Measurements from ENCODE around the gene PEX16.

PEX16 gene

DNA sequence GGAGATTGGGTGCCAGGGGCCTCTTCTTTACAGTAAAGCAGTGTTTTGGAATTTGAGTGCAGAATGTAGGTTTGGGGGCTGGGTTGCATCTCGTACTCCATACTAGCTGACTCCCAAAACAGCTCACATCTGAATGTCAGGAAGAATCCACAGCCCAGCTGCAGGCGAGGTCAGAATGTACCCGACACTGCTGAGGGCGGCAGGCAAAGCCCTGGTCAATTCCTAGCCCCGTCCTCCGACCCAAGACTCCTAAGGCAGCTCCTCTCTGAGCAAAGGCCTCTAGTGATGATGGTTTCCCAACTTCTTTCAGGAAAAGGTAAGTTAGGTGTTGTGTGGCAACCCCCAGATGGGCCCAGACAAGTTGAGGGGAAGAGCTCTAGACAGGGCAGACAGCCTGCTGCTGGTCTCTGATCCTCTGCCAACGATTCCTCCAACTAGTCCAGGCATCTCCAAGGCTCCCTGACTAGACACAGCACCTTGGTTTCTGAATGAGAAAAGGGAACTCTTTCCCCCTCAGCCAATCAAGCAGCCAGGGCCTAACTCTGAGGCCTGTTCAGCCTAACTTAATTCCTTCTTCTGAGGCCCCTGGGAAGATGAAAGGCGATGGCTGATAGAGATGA is 13.4 kb upstream of the PEX16 start:
- DNase-seq (ENCODE audit: low read depth in 2 of 2) = no peak

DNA sequence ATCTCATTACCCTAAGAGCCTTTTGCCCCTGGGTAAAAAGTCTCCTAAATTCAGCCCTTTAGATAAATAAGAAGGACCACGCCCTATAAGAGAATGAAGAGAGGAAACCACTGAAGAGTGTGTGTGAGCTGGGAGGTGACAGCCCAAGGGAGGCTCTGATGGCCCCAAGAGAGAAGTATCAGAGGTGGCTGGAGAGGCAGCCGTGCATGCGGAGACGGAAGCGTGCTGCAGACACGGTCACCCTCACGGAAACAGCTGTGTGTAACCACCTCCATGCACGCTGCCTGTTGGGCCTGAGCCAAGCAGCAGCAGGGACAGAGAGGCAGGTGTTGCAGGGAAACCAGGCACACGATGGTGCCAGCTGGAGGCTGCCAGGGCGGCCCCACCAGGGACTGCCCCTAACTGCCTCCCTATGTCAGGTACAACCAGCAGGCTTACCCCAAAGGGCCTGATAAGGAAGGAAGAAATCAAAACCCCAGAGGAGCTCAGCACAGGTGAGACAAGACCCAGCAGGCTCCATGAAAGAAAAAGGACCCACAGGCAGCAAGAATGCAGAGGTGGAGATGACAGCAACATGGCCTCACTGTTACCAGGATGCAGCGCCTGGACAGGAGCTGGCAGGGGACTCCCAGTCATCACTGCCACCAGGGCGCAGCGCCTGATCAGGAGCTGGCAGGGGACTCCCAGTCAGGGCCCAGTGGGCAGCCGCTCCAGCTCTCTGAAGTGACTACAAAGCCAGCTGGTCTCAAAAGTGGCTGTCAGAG is 12.5 kb upstream of the PEX16 start:
- no peak for DNase-seq (ENCODE audit: low read depth in 2 of 2)

DNA sequence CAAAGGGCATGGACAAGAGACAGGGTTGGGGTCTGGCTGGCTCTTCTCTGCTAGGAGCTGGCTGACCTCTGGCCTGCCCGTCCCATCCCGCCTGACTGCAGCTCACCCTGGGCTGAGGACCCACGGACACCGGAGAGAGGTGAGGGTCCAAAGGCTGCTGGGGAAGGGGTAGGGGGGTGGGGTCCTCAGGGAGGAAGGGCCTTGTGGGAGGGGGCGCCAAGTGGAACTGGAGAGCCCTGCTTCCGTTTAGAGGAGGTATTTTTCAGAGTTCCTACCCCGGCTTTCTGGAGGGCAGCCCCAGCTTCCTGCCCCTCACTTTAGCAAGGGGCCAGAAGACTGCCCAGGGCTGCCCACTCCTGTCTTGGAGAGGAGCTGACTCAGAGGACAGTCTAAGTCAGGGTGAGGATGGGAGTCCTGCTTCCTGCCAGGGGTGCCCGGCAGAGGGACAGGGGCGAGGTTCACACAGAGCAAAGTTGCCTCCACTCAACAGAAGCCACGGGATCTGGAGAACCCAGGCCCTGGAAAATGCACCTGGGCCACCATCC is 11.9 kb upstream of the PEX16 start:
- DNase-seq (ENCODE audit: low read depth in 2 of 2) = no peak

DNA sequence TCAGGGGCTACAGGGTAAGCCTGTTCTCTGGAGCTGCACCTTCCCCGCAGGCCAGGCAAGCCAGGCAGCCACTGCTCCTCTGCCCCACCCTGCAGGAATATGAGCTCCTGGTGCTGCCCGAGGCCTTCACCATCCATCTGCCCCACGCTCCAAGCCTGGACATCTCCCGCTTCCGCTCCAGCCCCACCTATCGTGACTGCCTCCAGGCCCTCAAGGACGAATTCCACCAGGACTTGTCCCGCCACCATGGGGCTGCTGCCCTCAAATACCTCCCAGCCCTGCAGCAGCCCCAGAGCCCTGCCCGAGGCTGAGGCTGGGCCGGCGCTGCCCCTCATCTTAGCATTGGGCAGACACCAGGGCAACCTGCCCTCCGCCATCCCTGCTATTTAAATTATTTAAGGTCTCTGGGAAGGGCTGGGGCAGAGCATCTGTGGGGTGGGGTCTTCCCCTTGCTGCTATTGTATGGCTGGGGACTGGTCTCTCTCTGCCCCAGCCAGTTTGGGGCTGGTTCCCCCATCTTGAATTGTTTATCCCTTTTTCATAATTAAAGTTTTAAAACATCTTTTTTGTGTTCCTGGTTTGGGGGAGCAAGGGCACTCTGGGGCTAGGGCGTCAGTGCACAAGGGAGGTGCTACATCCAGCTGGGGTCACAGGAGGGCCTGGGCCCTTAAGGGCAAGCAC is 11.0 kb upstream of the PEX16 start:
- no peak for DNase-seq (ENCODE audit: low read depth in 2 of 2)

DNA sequence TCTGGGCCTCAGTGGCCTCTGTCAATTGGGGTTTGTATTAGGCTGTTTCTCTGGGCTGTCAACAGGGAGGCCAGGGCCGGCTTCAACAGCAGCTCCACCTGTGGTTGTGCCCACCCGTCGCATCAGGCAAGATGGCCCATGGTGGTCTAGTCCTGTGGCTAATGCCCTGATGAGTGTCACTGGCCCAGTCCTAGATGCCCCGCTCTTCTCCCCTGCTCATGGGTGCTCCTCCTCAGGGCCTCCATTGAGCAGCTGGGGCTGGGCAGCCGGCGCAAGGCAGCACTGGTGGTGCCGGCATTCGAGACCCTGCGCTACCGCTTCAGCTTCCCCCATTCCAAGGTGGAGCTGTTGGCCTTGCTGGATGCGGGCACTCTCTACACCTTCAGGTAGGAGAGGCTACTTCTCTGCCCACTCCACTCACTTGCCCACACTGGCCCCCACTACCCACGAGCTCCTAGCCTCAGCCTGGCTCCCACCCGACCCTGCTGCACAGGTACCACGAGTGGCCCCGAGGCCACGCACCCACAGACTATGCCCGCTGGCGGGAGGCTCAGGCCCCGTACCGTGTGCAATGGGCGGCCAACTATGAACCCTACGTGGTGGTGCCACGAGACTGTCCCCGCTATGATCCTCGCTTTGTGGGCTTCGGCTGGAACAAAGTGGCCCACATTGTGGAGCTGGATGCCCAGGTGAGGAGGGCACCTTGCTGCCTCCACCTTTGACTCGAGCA is 10.2 kb upstream of the PEX16 start:
- no peak for DNase-seq (ENCODE audit: low read depth in 2 of 2)

DNA sequence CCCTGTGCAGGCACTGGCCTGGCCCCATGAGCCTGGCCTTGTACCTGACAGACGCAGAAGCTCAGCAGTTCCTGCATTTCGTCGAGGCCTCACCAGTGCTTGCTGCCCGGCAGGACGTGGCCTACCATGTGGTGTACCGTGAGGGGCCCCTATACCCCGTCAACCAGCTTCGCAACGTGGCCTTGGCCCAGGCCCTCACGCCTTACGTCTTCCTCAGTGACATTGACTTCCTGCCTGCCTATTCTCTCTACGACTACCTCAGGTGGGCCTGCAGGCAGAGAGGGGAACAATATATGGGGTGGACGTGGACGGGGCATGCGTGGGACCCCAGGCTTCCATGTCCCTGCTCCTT is 9.6 kb upstream of the PEX16 start:
- DNase-seq (ENCODE audit: low read depth in 2 of 2) = no peak

DNA sequence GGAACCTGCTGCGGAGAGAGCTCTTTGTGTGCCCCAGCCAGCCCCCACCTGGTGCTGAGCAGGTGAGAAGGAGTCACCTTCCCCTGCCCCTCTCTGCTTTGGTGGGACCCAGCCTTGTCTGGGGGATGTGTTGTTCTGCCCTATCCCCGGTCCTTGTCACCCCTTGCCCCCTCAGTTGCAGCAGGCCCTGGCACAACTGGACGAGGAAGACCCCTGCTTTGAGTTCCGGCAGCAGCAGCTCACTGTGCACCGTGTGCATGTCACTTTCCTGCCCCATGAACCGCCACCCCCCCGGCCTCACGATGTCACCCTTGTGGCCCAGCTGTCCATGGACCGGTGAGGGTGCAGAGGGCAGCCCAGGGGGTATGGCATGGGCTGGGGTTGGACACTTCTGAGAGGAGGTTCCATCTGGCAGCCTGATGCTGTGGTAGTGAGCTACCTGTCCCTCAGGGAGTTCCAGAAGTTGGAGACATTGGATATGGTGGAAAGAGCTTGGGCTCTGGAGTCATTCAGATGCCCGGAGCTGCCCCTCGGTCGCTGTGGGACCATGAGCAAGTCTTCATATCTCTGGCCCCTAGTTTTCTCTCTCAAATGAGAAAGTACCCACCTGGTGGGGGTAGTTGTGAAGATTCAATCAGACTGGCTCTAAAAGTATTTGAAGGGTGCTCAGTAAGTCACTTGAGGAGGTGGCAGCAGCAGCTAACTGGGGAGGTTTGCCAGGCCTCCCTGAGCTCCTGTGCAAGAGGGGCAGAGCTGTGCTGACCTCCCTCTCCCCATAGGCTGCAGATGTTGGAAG is 9.1 kb upstream of the PEX16 start:
- no peak for DNase-seq (ENCODE audit: low read depth in 2 of 2)

DNA sequence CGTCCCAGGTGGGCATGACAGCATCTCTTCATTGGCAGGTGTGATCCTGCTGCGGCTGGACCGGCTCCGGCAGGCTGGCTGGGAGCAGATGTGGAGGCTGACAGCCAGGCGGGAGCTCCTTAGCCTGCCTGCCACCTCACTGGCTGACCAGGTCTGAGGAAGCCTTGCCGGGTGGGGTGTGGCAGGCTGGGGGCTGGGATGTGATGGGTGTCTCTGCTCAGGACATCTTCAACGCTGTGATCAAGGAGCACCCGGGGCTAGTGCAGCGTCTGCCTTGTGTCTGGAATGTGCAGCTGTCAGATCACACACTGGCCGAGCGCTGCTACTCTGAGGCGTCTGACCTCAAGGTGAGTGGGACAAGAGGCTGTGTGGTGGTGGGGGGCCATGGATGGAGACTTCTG is 8.3 kb upstream of the PEX16 start:
- DNase-seq (ENCODE audit: low read depth in 2 of 2) = no peak

DNA sequence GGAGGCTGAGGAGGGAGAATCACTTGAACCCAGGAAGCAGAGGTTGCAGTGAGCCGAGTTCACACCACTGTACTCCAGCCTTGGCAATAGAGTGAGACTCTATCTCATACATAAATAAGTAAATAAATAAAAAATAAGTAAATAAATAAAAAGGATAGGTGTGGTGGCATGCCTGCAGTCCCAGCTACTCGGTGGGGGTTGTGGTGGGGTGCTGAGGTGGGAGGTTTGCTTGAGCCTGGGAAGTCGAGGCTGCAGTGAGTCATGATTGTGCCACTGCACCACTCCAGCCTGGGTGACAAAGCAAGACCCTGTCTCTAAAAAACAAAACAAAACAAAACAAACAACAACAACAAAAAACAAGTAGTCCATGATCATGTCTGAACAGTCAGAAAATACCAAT is 7.9 kb upstream of the PEX16 start:
- no peak for DNase-seq (ENCODE audit: low read depth in 2 of 2)

DNA sequence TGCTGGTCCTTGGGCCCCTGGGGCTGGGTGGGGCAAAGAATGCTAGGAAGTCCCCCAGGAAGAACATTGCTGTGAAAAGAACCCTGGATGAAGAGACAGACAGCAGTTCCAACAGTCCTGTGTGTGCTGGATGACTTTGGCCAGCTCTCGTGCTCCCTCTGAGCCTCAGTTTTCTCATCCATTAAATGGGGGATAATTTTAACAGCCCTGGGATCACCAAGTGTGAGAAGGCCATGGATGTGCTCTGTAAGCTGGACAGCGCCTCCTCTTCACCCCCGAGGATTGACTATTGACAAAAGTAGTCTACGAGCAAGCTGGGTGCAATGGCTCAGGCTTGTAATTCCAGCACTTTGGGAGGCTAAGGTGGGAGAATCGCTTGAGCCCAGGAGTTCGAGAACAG is 7.2 kb upstream of the PEX16 start:
- no peak for DNase-seq (ENCODE audit: low read depth in 2 of 2)

DNA sequence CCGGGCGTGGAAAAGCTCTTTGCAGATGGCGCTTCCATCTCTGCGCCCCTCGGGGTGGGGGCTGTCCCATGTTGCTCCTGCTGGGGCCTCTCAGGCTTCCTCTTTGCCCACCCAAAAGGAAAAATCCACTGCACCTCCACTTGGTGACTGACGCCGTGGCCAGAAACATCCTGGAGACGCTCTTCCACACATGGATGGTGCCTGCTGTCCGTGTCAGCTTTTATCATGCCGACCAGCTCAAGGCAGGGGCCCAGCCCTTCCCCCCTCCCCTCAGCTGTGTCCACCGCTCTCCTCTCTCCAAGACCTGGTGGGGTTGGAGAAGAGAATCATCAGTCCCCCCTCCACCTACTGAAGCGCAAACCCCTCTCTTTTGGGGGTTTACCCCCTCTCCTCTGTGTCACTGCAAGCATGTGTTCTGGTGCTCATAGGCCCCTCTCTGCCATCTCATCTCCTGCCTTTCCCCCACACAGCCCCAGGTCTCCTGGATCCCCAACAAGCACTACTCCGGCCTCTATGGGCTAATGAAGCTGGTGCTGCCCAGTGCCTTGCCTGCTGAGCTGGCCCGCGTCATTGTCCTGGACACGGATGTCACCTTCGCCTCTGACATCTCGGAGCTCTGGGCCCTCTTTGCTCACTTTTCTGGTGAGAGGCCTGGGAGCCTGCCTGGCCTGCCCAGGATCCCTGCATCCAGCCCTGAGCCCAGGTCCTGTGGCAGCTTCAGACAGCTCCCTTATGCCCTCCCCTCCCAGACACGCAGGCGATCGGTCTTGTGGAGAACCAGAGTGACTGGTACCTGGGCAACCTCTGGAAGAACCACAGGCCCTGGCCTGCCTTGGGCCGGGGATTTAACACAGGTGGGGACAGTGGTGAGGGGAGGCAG is 6.6 kb upstream of the PEX16 start:
- no peak for DNase-seq (ENCODE audit: low read depth in 2 of 2)

DNA sequence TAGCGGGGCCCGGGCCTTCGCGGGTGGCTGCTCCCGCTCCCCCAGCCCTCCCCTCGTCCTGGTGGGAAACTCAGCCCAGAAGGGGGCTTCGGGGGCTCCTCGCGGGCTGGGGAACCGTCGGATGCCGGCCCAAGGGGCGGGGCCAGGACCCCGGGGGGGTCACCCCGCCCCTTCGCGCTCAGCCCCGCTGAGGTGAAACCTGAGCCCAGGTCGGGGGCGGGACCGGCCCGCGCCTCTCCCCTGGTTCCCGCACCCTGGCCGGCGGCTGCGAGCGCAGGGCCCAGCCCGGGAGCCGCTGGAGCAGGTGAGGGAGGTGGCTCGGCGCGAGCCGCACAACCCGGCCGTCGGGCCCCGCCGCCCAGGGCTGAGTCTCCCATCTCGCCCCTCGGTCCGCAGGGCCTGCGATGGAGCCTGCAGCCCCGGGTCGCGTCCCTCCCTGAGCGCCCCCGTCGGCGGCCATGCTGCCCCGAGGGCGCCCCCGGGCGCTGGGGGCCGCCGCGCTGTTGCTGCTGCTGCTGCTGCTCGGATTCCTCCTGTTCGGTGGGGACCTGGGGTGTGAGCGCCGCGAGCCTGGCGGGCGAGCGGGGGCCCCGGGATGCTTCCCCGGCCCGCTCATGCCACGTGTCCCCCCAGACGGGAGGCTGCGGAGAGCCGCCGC is 4.9 kb upstream of the PEX16 start, which contains the start of gene LARGE2:
LARGE2 (plus strand) TSS at position 232 of the 658 bp plus-strand sequence; CDS start at position 459, 227 bp downstream.
- DNase-seq (ENCODE audit: low read depth in 2 of 2) = no peak

DNA sequence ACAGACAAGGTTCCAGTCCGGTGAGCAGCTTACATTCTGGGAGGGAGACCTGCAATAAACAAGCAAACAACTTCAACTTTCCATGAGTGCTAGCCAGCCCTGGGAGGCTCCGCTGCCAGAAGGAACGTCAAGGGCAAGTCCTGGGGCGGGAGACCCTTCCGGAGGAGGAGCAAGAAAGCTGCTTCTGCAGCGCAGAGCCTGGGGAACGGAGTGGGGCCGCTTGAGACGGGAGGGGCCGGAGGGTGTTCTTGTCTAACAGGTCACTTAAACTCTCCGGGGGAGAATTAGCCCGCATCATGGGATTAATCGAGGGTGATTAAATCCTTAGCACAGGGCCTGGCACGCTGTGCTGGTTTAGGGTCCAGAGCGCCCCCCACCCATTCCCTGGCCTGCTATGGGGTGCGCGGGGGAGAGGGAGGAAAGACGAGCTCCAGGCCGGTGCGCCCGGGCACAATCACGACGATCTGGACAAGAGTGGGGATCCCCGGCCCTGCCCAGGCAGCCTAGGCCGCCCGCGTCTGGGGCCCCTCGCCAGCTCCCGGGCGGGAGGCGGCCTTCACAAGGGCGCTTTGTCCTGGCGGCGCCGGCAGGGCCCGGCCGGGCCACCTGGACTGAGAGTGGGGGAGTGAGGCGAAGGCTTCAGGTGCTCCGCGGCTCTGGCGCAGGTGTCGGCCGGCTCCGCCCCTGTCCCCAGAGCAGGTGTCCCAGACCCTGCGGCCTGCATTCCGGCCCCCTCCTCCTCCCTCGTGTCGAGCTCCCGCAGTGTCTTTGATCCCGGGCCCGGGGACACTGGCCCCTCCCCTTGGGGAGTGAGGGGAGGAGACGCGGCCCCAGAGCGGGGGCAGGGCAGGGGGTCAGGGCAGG is 4.1 kb upstream of the PEX16 start:
- no peak for DNase-seq (ENCODE audit: low read depth in 2 of 2)

DNA sequence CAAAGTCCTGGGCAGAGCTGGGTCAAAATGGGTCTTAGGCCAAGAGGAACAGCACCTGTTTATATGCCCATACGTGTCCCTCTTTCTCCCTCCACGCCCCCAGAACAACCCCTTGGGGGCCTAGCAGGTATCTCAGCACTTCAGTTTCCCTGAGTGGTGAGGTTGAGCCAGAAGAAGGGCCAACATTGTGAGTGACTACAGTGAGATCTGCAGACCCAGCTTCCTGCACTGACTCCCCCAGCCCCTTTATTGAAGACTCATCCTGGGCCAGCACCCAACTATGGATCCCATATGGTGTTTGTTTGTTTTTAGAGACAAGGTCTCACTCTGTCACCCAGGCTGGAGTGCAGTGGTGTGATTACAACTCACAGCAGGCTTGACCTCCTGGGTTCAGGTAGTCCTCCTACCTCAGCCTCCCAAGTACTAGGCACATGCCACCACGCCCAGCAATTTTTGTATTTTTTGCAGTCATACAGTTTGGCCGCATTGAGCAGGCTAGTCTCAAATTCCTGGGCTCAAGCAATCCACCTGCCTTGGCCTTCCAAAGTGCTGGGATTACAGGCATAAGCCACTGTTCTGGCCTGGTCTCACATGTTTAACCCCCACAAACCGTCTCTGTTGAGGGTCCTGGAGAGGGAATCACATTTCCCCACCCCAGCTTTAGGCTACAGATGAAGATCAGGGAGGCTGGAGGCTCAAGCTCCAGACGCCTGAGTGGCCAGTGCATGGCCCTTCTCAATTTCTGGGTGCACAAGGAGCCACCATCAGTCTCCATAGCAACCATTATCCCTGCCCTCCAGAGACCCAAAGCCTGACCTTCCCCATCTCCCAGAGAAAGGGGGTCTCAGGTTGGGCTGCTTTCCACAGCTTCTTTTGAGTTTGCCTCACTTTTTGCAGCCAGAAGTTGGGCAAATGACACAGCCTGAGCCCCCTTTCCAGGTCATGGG is 3.1 kb upstream of the PEX16 start:
- DNase-seq (ENCODE audit: low read depth in 2 of 2) = no peak

DNA sequence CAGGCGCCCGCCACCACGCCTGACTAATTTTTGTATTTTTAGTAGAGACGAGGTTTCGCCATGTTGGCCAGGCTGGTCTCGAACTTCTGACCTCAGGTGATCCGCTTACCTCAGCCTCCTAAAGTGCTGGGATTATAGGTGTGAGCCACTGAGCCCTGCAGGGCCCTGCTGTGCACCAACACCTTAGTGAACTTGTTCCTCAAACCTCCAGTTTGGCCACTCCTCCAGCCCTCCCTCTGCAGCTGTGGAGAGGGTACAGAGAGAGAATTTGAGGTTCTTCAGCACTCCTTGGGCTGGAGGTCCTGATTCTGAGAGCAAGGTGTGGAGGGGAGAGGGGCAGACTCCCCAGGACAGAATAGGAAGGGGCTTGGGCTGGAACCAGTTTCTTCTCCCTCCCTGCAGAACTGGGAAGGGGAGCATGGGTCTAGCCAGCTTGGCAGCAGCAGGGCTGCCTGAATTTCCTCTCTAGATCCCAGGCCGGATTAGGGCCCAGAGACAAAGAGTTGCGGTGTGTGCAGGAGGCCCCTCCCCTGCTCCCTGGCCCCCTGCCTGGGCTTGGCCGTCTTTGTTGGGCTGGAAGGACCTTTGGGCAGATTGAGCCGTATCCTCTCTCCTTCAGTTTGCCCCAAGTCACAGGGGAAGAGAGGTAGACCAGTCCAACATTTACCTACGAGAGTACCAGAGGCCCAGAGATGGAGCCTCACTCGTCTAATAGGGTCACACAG is 2.3 kb upstream of the PEX16 start:
- DNase-seq (ENCODE audit: low read depth in 2 of 2) = no peak

DNA sequence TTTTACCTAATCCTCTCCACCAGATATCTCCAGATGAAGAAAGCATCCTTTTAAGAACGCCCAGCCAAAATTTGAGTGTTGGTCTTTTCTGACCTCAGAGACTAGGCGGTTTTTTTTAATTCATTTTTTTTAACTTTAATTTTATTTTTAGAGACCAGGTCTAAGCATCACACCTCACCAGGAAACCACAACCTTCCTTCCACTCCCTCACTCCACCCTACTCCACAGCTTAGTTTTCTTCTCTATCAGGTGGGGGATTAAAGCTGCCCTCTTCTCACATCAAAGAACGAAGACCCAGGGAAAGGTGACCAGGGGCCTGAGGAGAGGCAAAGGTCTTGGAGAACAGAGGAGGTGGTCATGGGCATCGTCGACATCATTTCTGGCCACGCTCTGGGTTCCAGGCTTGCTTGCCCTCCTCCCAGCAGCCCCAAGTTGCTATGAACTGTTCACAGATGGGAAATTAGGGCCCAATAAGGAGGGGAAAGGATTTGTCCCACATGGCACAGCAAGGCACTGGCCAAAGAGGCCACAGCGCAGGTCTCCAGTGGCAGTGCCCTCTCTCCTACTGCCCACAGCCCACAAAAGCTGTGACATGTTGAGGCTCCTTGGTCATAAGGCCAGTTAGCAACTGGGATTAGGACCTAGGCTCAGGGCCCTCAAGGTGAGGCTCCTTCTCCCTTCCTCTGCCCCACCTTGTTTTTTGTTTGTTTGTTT is 1.4 kb upstream of the PEX16 start:
- DNase-seq (ENCODE audit: low read depth in 2 of 2) = no peak
